NOMO-1 treated with DMSO at 0.1 percent for 48 hours (cell line): ENCODE data around the gene TMEM60.
"Not testable (repeated sequence)": the region's sequence is repeated elsewhere in the genome, so short reads cannot be mapped to it uniquely, and the experiment has no call there.

ENCODE experiments used
- DNase-seq: peaks from one replicate; lab custom pipeline; 2025; ENCODE audit not compliant: unreplicated experiment; lab: John Stamatoyannopoulos, UW

TMEM60 gene, protein sequence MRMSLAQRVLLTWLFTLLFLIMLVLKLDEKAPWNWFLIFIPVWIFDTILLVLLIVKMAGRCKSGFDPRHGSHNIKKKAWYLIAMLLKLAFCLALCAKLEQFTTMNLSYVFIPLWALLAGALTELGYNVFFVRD

DNA sequence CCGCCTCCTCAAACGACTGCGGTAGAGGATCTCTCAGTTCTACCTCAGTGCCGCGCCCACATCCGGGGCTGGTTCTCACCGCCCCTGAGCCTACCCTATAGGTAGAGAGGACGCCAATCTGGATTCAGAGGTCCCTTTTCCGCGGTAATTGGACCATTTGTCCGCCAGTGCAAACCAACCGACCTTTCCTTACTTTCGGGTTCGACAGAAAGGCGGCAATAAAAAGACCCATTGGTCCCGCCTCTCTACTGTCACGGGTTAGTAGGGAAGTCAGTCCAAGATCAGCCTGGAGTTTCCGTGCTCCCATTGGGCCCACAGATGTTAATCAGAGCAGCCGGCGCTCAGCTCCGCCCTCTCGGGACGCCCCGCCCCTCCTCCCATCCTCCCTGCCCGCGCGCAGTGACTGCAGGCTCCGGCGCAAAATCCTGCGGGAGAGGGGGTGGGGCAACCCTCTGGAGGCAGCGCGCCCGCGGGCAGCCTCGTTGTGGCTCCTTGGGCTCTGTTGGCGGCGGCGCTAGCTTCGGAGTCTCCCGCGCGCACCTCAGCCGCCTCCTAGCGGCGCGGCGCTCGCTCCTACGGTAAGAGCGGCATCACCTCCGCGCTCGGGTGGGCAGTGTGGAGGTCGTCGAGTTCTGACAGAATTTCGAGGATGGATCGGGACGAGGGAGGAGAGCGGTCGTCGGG, at the start of gene TMEM60, which contains the start of gene PHTF2:
Gene TMEM60 (minus strand): TSS at position 41 of the 684 bp plus-strand sequence. CDS start 4,061 bp downstream, outside the sequence.
Gene PHTF2 (plus strand): TSS at position 380 of the 684 bp plus-strand sequence.
- DNase-seq, result peak; percentile 100

DNA sequence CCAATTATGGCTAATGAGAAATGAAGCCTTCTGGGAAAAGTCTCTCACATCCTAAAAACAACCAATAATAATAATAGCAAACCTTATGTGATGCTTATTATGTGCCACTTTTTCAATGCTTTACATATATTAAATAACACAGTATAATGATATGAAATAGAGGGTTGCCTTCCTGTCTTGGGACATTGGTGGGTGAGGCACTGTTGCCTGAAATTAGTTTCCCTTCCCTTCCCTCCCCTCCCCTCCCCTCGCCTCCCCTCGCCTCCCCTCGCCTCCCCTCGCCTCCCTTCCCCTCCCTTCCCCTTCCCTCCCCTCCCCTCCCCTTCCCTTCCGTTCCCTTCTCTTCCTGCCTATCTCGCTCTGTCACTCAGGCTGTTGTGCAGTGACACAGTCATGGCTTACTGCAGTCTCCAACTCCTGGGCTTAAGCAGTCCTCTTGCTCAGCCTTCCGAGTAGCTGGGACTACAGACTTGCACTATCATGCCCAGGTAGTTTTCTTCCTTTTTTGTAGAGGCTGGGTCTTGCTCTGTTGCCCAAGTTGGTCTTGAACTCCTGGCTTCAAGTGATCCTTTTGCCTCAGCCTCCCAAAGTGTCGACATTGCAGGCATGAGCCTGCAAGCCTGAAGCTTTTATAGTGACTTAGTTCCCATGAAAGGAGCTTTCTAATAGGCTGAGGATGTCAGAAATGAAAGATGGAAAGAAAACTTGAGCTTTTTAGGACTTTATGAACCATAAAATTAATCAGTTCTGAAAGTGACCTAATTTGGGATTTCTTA, 48.3 kb upstream of the TMEM60 start:
- DNase-seq, result no peak

DNA sequence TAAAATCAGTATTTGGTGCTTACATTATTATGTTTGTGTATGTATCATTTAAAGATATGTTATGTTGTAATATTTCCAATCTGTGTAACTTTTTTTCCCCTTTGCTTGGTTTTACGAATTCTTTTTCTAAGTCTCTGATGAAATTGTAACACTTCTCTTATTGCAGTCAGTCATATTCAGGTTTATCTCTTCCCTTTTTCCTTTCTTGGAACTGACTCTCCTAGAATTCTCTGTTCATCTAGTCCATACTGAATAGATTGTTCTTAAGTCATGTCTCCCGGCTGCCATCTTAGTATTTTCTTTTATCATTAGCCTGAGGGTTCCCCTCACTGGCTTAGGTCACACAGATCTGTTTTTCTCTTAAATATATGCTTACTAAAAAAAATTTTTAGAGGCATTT, 45.0 kb upstream of the TMEM60 start:
- DNase-seq, result no peak

DNA sequence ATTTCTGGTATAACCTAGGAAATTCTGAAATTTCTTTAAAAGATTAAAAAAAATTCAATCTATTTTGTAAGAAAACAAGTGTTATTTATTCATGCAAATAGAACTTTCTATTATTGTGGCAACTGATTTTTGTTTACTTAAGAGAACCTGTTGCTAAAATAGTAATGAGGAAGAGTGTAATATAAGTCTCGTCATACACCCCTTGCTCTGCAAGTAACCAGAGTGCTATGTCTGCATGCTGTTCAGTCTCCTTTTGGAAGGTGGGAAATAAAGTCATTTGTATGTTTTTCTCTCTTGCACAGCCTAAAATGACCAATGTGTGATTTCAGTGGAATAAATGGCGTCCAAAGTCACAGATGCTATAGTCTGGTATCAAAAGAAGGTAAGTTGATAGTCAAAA, 41.7 kb upstream of the TMEM60 start:
- no peak for DNase-seq

DNA sequence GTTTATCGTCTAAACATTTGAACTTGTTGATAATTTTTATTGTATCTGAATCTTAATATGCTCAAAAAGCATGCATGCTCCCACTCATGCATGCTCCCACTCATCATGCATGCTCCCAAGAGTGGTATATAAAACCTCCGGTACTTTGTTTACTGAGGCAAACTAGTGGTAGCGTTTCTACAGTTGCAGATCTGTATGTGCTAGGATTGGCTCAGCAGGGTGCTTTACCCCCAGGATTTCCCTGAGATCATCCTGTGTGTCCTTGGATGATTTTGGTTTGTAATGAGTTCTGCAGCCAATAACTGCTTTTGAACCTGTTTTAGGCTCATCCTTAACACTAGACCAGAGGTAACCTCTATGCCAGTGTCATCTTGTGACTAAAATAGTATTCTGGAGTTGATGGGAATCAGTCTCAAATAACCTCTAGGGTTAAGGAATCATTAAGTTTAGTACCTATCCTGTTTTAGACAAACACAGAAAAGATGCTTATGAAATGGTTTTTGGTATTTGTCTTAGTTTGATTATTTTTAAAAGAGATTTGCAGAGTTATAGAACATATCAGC, 40.8 kb upstream of the TMEM60 start:
- no peak for DNase-seq

DNA sequence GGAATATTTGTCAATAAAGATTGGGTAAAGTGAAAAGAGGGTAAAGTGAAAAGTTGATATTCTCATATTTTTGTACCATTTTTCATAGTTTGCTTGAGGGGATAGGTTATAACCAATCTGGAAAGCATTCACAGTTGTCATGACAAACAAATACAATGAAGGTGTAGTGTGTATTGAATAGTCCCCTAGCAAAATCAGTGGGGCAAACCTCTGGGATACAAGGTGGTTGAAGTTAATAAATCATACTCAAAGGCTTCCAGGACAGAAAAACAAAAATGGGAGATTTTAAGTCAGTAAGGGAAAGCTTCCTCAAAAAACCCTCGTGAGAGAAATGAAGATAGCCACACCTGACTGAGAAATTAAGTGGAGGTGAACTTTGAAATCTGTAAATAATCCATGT, 39.7 kb upstream of the TMEM60 start:
- no peak for DNase-seq

DNA sequence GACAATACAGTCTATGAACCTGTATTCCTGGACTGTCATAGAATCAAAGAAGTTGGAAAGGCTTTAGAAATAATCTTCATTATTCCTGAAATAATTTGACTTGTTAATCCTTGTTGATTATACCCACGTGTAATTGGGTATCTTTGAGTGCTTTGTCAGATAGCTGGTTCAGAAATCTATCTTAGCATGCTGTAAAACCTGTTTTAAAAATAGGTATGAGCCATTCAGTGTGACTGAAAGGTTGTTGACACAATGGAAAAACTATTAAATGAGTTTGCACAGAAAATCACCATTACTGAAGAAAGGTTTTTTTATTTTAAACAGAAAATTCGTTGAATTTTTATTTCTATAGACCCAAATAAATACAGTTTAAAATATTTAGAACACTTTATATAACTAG, 39.0 kb upstream of the TMEM60 start:
- no peak for DNase-seq

DNA sequence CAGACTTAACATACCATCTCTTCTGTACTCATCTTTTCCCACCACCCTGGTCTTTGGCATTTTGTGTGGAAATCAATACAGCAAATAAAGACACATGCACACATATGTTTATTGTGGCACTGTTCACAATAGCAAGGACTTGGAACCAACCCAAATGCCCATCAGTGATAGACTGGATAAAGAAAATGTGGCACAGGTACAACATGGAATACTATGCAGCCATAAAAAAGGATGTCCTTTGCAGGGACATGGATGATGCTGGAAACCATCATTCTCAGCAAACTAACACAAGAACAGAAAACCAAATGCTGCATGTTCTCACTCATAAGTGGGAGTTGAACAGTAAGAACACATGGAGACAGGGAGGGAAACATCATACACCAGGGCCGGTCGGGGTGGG, 38.2 kb upstream of the TMEM60 start:
- not testable (repeated sequence) for DNase-seq

DNA sequence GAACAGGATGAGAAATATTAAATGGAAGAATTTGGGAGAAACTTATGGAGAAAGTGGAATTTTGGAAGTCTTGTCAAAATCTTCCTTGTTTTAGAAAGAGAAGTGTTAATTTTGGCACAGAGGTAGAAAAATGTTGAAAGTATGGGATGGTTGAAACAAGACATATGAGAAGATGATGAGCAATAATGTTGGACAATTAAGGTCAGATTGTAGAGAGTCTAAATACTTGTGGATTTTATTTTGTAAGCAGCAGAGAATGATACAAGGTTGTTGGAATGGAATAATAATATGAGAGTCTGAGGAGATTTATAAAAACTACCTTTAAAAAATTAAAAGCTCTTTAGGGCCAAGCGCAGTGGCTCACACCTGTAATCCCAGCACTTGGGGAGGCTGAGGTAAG, 34.9 kb upstream of the TMEM60 start:
- DNase-seq, result no peak

DNA sequence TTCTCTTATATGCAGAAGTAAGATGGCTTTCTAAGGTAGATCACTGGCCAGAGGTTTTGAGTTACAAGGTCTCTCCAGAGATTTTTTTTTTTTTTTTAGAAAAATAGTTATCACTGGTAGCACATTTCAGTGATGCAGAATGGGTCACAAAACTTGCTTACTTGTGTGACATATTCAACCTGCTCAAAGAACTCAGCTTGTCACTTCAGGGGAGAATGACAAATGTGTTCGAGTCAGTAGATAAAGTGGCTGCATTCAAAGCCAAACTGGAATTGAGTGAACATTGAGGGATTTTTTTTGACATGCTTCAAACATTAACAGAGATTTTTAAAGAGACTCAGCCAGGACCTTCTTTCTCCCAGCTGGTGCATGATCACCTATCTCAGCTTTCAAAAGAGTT, 33.7 kb upstream of the TMEM60 start:
- no peak for DNase-seq

DNA sequence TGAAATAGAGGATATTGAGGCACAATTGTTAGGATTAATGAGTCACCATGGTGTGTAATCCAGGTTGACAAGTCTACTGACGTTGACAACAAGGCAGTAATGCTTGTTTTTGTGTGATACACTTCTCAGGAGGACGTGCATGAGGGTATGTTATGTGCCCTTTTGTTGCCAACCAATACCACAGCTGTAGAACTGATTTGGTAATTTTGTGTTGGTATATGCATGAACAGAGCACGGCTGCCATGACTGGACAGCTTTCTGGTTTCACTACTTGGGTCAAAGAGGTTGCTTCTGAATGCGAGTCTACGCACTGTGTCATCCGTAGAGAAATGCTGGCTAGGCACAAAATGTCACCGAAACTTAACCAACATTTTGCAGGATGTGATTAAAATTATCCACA, 33.2 kb upstream of the TMEM60 start:
- DNase-seq, result no peak

DNA sequence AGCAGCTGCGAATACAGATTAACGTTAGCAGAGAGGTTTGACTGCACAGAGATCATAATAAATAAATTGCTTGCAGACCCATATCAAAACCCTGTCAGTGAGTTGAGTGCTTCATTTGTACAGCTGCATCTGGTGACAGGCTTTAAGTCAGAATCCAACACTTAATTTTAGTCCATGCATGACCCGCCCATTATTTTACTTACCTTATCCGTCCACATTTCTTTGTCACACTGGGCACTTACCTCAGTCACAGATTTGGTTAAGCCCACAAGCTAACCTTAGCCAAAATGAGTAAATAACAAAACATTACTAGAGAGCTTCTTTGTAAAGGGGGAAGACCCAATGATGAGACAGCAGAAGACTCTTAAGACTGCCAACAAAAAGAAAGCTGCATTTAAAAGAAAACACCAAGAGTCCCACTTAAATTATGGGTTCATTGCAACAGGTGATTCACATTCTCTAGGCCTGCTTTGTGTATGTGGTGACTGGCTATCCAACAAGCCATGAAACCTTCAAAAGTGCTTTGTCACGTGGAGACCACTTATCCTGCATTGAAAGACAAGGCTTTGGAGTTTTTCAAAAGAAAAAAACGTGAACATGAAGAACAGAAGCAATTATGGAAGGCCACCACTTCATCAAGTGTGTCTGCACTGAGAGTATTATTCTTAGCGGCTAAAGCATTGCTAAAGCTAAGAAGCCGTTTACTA, 32.6 kb upstream of the TMEM60 start:
- no peak for DNase-seq

DNA sequence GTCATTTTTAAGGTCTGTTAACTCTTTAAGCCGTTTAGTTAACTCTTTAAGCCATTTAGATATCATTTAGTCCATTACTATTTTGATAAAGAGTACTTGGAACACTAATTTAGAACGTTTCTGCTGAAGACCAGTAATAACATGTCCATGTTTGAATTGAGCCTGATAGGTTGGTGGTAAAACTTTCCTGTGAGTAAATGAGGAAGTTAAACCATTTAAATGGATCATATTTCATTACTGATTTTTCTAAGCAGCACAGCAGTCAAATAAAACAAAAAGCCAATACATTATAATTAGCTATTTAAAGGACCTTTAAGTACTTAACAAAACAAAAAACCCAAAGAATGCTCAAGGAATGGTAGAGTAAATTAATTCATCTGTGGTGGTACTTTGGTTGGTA, 29.8 kb upstream of the TMEM60 start:
- peak; percentile 81 for DNase-seq

DNA sequence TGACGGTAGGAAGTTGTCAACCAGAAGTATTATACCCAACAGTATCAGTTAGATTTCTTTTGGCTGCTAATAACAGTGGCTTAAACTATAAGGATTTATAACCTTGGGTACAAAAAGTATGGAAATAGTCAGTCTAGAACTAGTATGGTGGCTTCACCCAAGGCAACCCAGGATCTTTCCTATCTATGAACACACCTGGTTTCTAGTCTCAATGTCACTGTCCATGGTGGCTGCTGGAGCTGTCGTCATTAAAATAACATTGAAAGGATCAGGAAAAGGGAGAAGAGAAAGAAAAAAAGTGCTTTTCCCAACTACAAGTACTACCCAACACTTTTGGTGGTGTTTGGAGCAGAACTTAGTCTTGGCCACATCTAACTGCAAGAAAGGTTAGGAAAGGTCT, 28.1 kb upstream of the TMEM60 start:
- no peak for DNase-seq

DNA sequence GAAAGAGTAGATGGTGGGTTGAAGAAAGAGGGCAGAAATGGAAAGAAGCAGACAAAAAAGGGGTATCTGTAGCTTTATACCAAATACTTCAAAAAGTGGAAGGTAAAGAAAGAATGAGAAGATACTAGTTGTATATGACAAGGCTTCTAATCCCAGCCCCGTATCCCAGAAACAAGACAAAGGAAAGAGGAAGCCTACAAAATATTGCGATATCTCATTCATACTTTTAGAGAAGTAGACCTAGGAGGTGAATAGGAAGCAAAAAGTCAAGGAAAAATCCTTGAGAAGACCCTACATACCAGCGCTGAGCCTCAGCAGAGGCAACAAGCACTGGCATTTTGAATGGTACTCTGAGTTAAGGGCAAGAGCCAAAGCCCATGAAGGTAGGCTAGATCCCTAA, 26.9 kb upstream of the TMEM60 start:
- DNase-seq, result peak; percentile 78

DNA sequence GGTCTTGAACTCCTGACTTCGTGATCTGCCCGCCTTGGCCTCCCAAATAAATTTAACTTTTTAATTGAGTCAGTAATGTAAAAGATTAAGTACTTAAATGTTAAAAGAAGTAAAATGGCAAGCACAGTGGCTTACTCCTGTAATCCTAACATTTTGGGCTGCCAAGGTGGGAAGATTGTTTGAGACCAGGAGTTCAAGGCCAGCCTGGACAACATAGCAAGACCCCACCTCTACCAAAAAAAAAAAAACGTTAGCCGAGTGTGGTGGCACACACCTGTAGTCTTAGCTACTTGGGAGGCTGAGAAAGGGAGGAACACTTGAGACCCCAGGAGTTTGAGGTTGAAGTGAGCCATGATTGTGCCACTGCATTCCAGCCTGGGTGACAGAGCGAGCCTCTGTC, 26.4 kb upstream of the TMEM60 start:
- no peak for DNase-seq

DNA sequence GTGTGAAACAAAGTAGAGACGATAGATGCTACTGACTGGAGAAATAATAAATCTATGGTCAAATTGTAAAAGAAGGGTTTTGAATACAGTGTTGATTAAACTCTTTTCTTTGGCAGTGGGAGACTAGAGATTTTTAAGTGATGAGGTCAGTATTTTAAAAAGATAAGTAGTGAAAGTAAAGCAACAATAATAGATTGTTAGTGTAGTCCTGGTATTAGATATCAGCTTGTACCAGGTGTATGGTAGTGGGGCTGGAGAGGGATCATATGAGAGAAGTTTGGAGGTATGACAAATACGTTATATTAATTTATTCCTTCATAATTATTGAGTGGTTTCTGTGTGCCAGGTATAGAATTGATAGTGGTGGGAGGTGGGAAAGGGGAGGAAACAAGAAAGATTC, 25.6 kb upstream of the TMEM60 start:
- no peak for DNase-seq

DNA sequence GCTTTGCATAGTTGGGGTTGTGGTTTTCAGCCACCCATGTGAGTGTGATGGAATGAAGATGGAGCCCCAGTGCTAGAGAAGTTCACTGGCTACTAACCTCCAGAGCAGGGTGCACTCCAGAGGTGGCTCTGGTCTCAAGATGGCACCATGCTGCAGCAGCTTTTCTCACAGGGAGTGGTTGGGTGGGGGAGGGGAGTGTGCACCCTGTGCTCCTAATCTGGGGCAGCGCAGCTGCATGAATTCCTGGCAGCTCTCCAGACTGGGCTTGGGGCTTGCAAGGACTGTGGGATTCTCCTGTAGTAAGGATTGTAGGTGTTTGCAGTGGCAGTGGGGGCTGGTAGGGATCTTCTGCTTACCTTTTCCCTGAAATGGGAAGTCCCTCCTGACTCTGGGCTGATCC, 24.0 kb upstream of the TMEM60 start:
- no peak for DNase-seq

DNA sequence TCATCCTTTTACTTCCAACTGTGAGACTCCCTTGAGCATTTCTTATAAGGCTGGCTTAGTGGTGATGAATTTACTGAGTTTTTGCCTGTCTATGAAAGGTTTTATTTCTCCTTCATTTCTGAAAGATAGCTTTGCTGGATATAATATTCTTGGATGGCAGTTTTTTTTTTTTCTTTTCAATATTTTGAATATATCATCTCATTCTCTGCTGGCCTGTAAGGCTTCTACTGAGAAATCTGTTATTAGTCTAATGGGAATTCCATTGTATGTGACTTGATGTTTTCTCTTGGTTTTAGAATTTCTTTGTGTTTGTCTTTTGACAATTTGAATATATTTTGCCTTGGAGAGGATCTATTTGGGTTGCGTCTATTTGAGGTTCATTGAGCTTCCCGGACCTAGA, 22.7 kb upstream of the TMEM60 start:
- no peak for DNase-seq

DNA sequence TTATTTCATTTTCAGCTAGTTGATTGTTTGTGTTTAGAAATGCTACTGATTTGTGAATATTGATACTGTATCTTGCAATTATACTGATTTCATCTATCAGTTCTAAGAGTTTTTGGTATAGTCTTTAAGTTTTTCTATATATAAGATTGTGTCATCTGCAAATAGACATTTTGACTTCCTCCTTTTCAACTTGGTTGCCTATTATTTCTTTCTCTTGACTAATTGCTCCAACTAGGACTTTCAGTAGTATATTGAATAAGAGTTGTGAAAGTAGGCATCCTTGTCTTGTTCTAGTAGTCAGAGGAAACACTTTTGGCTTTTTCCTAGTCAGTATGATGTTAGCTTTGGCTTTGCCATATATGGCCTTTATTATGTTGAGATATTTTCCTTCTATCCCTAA, 20.8 kb upstream of the TMEM60 start:
- DNase-seq, result peak; percentile 96

DNA sequence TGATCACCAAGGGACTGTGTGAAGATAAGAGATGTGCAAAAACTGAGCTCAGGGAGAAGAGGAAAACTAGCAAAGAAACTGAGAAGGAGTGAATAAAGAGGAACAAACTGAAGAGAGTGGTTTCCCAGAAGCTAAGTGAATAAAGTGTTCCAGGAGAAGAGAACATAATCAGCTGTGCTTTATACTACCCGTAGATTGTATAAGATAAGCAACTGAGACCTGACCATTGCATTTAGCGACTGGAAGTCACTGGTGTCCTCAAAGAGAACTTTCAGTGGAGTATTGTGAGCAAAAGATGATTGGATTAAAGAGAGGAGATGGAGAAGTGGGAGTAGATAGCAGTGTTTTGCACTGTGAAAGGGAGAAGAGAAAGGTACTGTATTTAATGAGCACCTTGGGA, 14.9 kb upstream of the TMEM60 start:
- peak; percentile 37 for DNase-seq
